ENCODE data around the gene SMYD3.

Gene SMYD3

GRCh38 chr1:246460406-246460805, 46.7 kb downstream of the SMYD3 start:
- no peak for DNase-seq

GRCh38 chr1:246459221-246459620, 47.9 kb downstream of the SMYD3 start:
- no peak for DNase-seq

GRCh38 chr1:246455476-246455875, 51.6 kb downstream of the SMYD3 start:
- DNase-seq = no peak

GRCh38 chr1:246454655-246455054, 52.4 kb downstream of the SMYD3 start:
- no peak for DNase-seq

GRCh38 chr1:246450611-246451251, 56.3 kb downstream of the SMYD3 start:
- DNase-seq = peak; percentile 22

GRCh38 chr1:246448373-246448772, 58.7 kb downstream of the SMYD3 start:
- no peak for DNase-seq

- no peak for DNase-seq
Measured at GRCh38 chr1:246447501-246447900, 59.6 kb downstream of the SMYD3 start.

- no peak for DNase-seq
Measured at GRCh38 chr1:246445503-246445902, 61.6 kb downstream of the SMYD3 start.

GRCh38 chr1:246444617-246445016, 62.5 kb downstream of the SMYD3 start:
- DNase-seq = no peak

- DNase-seq = no peak
Measured at GRCh38 chr1:246437961-246438360, 69.1 kb downstream of the SMYD3 start.

- DNase-seq = no peak
Measured at GRCh38 chr1:246435421-246436041, 71.5 kb downstream of the SMYD3 start.

- DNase-seq = no peak
Measured at GRCh38 chr1:246434335-246434734, 72.7 kb downstream of the SMYD3 start.

- peak; percentile 92 for DNase-seq
Measured at GRCh38 chr1:246428542-246429308, 78.4 kb downstream of the SMYD3 start.

GRCh38 chr1:246427611-246428010, 79.5 kb downstream of the SMYD3 start:
- no peak for DNase-seq

- no peak for DNase-seq
Measured at GRCh38 chr1:246425895-246426294, 81.2 kb downstream of the SMYD3 start.

GRCh38 chr1:246425139-246425794, 81.8 kb downstream of the SMYD3 start:
- no peak for DNase-seq

GRCh38 chr1:246420300-246420699, 86.8 kb downstream of the SMYD3 start:
- DNase-seq = no peak

GRCh38 chr1:246418565-246419312, 88.3 kb downstream of the SMYD3 start:
- DNase-seq = no peak

GRCh38 chr1:246417813-246418564, 89.1 kb downstream of the SMYD3 start:
- no peak for DNase-seq

- DNase-seq = no peak
Measured at GRCh38 chr1:246417152-246417812, 89.8 kb downstream of the SMYD3 start.

GRCh38 chr1:246416261-246416660, 90.8 kb downstream of the SMYD3 start:
- DNase-seq = no peak

GRCh38 chr1:246415028-246415427, 92.1 kb downstream of the SMYD3 start:
- no peak for DNase-seq

Measured in MV-4-11 (cell line).